ENCODE data around the gene SHANK1.
A peak's percentile ranks its signal among the peaks of the same experiment; 100 is the strongest.

SHANK1 gene

GRCh38 chr19:50728084-50728737 lies 8.6 kb upstream of the SHANK1 start:
- peak; percentile 87 for DNase-seq

GRCh38 chr19:50725911-50726230 lies 6.3 kb upstream of the SHANK1 start:
- no peak for DNase-seq

- DNase-seq = no peak
These were observed 5.8 kb upstream of the SHANK1 start for GRCh38 chr19:50725218-50725910.

- DNase-seq = peak; percentile 99
These were observed 5.1 kb upstream of the SHANK1 start for GRCh38 chr19:50724522-50725217.

- DNase-seq = no peak
These were observed 4.3 kb upstream of the SHANK1 start for GRCh38 chr19:50723735-50724521.

- DNase-seq = peak; percentile 36
These were observed 3.5 kb upstream of the SHANK1 start, which contains the start of gene CLEC11A for GRCh38 chr19:50723069-50723468. TSS of gene CLEC11A (plus strand) at chr19:50723364. CDS start at chr19:50723526, 162 bp downstream.

- DNase-seq = peak; percentile 33
These were observed 2.8 kb upstream of the SHANK1 start for GRCh38 chr19:50722201-50723013.

- no peak for DNase-seq
These were observed 2.0 kb upstream of the SHANK1 start for GRCh38 chr19:50721441-50722137.

- peak; percentile 51 for DNase-seq
These were observed 1.3 kb upstream of the SHANK1 start for GRCh38 chr19:50720921-50721381.

GRCh38 chr19:50720181-50720920 lies 749 bp upstream of the SHANK1 start:
- no peak for DNase-seq

GRCh38 chr19:50719119-50719435 lies 525 bp downstream of the SHANK1 start:
- DNase-seq = no peak

- no peak for DNase-seq
These were observed 1.1 kb downstream of the SHANK1 start for GRCh38 chr19:50718255-50719118.

- no peak for DNase-seq
These were observed 1.7 kb downstream of the SHANK1 start for GRCh38 chr19:50717891-50718254.

GRCh38 chr19:50717026-50717723 lies 2.4 kb downstream of the SHANK1 start:
- no peak for DNase-seq

- DNase-seq = no peak
These were observed 3.2 kb downstream of the SHANK1 start for GRCh38 chr19:50716178-50717025.

- no peak for DNase-seq
These were observed 5.9 kb downstream of the SHANK1 start for GRCh38 chr19:50713556-50714236.

- DNase-seq = no peak
These were observed 6.8 kb downstream of the SHANK1 start for GRCh38 chr19:50712833-50713232.

- DNase-seq = no peak
These were observed 7.8 kb downstream of the SHANK1 start for GRCh38 chr19:50711805-50712204.

Data from retina (tissue), 1 donor.